Measurements from ENCODE around the gene KDM6A.

- TF ChIP-seq CTCF (IDR thresholded peaks at IDR 0.05; ENCODE audit: extremely low read depth in 1 of 2, insufficient read depth in 1 of 2, low read depth in 1 of 2, low read length in 2 of 2) (no peak), POLR2A (IDR thresholded peaks at IDR 0.05; ENCODE audit: low read depth, low read length) (no peak), JUN (IDR thresholded peaks at IDR 0.05; ENCODE audit: borderline replicate concordance, insufficient read depth, insufficient read length, low read depth) (no peak), EZH2 (IDR thresholded peaks at IDR 0.05; ENCODE audit: borderline replicate concordance, low read depth, low read length, severe bottlenecking) (no peak), MAX (IDR thresholded peaks at IDR 0.05; ENCODE audit: insufficient read depth, insufficient read length) (no peak), POLR2AphosphoS5 (IDR thresholded peaks at IDR 0.05; ENCODE audit: insufficient read depth, low read depth, low read length) (no peak), FOS (IDR thresholded peaks at IDR 0.05; ENCODE audit: borderline replicate concordance, insufficient read depth, low read length) (no peak), MYC (IDR thresholded peaks at IDR 0.05; ENCODE audit: low read depth, low read length) (no peak)
Measured at GRCh38 chrX:44891642-44892041, 18.7 kb downstream of the KDM6A start.
